Measurements from ENCODE around the gene CCDC157. TPM values are rescaled to one million over a fixed set of nuclear protein-coding genes. Genes with fewer than 3 reads are reported as not detected.

Gene CCDC157
- total and polyA plus RNA-seq, 2 of the 4 experiments (the other 2 are of a cell fraction), result 0.90 to 2.2 TPM

DNA sequence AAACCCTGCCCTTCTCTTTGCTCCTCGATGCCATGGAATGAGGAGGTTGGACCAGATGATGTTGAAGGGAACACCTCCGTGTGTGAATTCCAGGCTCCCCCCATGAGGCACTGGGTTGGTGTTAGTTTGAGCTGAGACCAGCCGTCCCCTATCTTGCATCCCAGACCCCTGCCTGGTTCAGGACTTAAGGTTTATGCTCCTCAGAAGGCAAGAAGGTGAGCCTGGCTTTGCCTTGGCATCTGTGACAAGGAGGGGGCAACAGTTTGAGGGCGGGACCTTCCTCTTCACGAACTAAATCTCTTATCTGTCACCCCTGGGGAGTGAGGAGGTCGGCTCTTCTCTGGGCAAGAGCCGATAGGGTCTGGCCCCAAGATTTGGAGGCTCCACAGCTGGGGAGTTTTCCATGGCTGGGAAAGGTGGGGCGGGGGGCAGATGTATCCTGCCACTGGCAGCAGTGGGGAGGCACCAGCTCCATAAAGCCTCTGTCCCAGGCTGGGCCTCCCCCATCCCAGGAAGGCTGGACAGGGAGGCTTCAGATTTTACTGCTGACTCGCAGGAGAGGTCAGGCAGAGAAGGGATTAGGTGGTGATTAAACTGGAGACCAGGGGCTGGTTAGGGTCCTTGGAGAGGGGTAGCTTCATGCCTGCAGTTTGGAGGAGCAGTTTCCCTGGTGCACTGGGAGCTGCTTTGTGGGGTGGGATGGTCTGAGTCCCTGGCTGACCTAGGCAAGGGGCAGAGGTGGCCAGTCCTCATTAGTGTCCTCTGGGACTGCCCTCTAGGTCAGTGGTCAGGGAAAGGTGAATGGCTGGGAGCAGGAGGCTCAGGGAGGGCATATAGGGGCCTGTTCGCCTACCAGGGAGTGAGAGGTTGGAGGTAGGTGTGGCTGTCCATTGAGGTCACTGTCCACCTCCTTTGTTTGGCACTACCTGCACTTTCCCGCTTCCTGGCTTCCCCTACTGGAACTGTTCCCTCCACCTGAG is 41.1 kb downstream of the CCDC157 start (continued):
- TF ChIP-seq, protein P1, sequence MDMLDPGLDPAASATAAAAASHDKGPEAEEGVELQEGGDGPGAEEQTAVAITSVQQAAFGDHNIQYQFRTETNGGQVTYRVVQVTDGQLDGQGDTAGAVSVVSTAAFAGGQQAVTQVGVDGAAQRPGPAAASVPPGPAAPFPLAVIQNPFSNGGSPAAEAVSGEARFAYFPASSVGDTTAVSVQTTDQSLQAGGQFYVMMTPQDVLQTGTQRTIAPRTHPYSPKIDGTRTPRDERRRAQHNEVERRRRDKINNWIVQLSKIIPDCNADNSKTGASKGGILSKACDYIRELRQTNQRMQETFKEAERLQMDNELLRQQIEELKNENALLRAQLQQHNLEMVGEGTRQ (IDR thresholded peaks at IDR 0.05; ENCODE audit: low read depth, low read length), result no peak
- no peak for TF ChIP-seq CEBPB (IDR thresholded peaks at IDR 0.05; ENCODE audit: low read depth, low read length)

All from IMR-90 (cell line).